ENCODE measurements around the gene CARD16. TPM values are rescaled to one million over a fixed set of nuclear protein-coding genes. Genes with fewer than 3 reads are reported as not detected.
A peak's percentile ranks its signal among the peaks of the same experiment; 100 is the strongest.
"Not testable (repeated sequence)": the region's sequence is repeated elsewhere in the genome, so short reads cannot be mapped to it uniquely, and the experiment has no call there.

CARD16 gene
- total RNA-seq, 2 experiments from 2014 or later, result 72.5 to 83.7 TPM

- H3K36me3 Mint-ChIP-seq, POLR2A ChIA-PET, DNase-seq, H3K27ac Mint-ChIP-seq, H3K27me3 Mint-ChIP-seq, H3K9me3 Mint-ChIP-seq, H3K4me3 Mint-ChIP-seq: not testable (repeated sequence)
- peaks cover 13% of the 10 kb centered on the region for H3K4me1 Mint-ChIP-seq
- peak; percentile 53 for ATAC-seq (ENCODE audit: low read depth)
Observed at GRCh38 chr11:105069749-105070148, 24.6 kb upstream of the CARD16 start.

GRCh38 chr11:105063245-105063941, 18.3 kb upstream of the CARD16 start:
- POLR2A ChIA-PET; H3K27ac Mint-ChIP-seq; H3K36me3 Mint-ChIP-seq; H3K27me3 Mint-ChIP-seq; ATAC-seq (ENCODE audit: low read depth); DNase-seq; H3K4me1 Mint-ChIP-seq; H3K9me3 Mint-ChIP-seq; H3K4me3 Mint-ChIP-seq: not testable (repeated sequence)

GRCh38 chr11:105057432-105057831, 12.3 kb upstream of the CARD16 start:
- ATAC-seq (ENCODE audit: low read depth), result no peak
- POLR2A ChIA-PET, result no interaction called here

GRCh38 chr11:105056446-105056845, 11.3 kb upstream of the CARD16 start:
- no peaks in the 10 kb centered on the region for H3K36me3 Mint-ChIP-seq
- POLR2A ChIA-PET, result no interaction called here
- ATAC-seq (ENCODE audit: low read depth) (no peak), DNase-seq (no peak)
- H3K9me3 Mint-ChIP-seq, result no peaks in the 10 kb centered on the region
- no peak overlapping the region for H3K4me3 Mint-ChIP-seq
- no peaks in the 10 kb centered on the region for H3K4me1 Mint-ChIP-seq
- H3K27me3 Mint-ChIP-seq, result no peaks in the 10 kb centered on the region
- H3K27ac Mint-ChIP-seq, result no peak overlapping the region

More at GRCh38 chr11:105057432-105057831, 12.3 kb upstream of the CARD16 start:
- H3K4me3 Mint-ChIP-seq, result no peak overlapping the region
- H3K27me3 Mint-ChIP-seq, result no peaks in the 10 kb centered on the region
- no peak for DNase-seq
- no peaks in the 10 kb centered on the region for H3K9me3 Mint-ChIP-seq
- no peak overlapping the region for H3K27ac Mint-ChIP-seq
- H3K36me3 Mint-ChIP-seq, result no peaks in the 10 kb centered on the region
- no peaks in the 10 kb centered on the region for H3K4me1 Mint-ChIP-seq

GRCh38 chr11:105054723-105055493, 9.8 kb upstream of the CARD16 start:
- Mint-ChIP-seq H3K36me3 (no peaks in the 10 kb centered on the region), H3K9me3 (no peaks in the 10 kb centered on the region), H3K27me3 (no peaks in the 10 kb centered on the region), H3K27ac (no peak overlapping the region), H3K4me3 (no peak overlapping the region), H3K4me1 (no peaks in the 10 kb centered on the region)
- DNase-seq (no peak), ATAC-seq (ENCODE audit: low read depth) (no peak)
- POLR2A ChIA-PET, result no interaction called here

- Mint-ChIP-seq H3K27ac (no peak overlapping the region), H3K9me3 (peaks cover 1% of the 10 kb centered on the region), H3K4me3 (no peak overlapping the region), H3K36me3 (no peaks in the 10 kb centered on the region), H3K4me1 (no peaks in the 10 kb centered on the region), H3K27me3 (no peaks in the 10 kb centered on the region)
- ATAC-seq (ENCODE audit: low read depth) (no peak), DNase-seq (no peak)
- POLR2A ChIA-PET, result no interaction called here
Observed at GRCh38 chr11:105052487-105052886, 7.4 kb upstream of the CARD16 start.

- Mint-ChIP-seq H3K9me3 (peaks cover 1% of the 10 kb centered on the region), H3K4me1 (no peaks in the 10 kb centered on the region), H3K27me3 (no peaks in the 10 kb centered on the region), H3K36me3 (no peaks in the 10 kb centered on the region), H3K27ac (no peak overlapping the region), H3K4me3 (no peak overlapping the region)
- POLR2A ChIA-PET, result no interaction called here
- ATAC-seq (ENCODE audit: low read depth) (no peak), DNase-seq (no peak)
Observed at GRCh38 chr11:105051559-105051958, 6.4 kb upstream of the CARD16 start.

GRCh38 chr11:105049481-105049880, 4.3 kb upstream of the CARD16 start:
- Mint-ChIP-seq H3K27me3 (no peaks in the 10 kb centered on the region), H3K36me3 (peaks cover 2% of the 10 kb centered on the region), H3K4me3 (no peak overlapping the region), H3K9me3 (peaks cover 1% of the 10 kb centered on the region), H3K27ac (no peak overlapping the region), H3K4me1 (peaks cover 6% of the 10 kb centered on the region)
- ATAC-seq (ENCODE audit: low read depth) (no peak), DNase-seq (no peak)
- POLR2A ChIA-PET, result no interaction called here

- no peak overlapping the region for H3K4me3 Mint-ChIP-seq
- H3K27ac Mint-ChIP-seq, result no peak overlapping the region
- H3K27me3 Mint-ChIP-seq, result no peaks in the 10 kb centered on the region
- ATAC-seq (ENCODE audit: low read depth), result no peak
- POLR2A ChIA-PET, result no interaction called here
- DNase-seq, result no peak
- H3K9me3 Mint-ChIP-seq, result peaks cover 1% of the 10 kb centered on the region
- H3K4me1 Mint-ChIP-seq, result peaks cover 25% of the 10 kb centered on the region
- peaks cover 13% of the 10 kb centered on the region for H3K36me3 Mint-ChIP-seq
Observed at GRCh38 chr11:105046898-105047579, 1.9 kb upstream of the CARD16 start.

GRCh38 chr11:105045676-105046296, 651 bp upstream of the CARD16 start:
- no peaks in the 10 kb centered on the region for H3K27me3 Mint-ChIP-seq
- POLR2A ChIA-PET, result interaction anchor here (0.8 kb wide), 1 partner anchor 10 kb away, joined by 3 read pairs; no protein-coding TSS in a partner anchor
- H3K4me3 Mint-ChIP-seq, result peak overlapping the region; percentile 72
- peaks cover 31% of the 10 kb centered on the region for H3K4me1 Mint-ChIP-seq
- H3K36me3 Mint-ChIP-seq, result peaks cover 24% of the 10 kb centered on the region
- H3K27ac Mint-ChIP-seq, result peak overlapping the region; percentile 80
- no peak for DNase-seq
- H3K9me3 Mint-ChIP-seq, result peaks cover 2% of the 10 kb centered on the region
- ATAC-seq (ENCODE audit: low read depth), result no peak

- H3K36me3 Mint-ChIP-seq, result peaks cover 50% of the 10 kb centered on the region
- POLR2A ChIA-PET, result no interaction called here
- ATAC-seq (ENCODE audit: low read depth) (no peak), DNase-seq (no peak)
- H3K4me3 Mint-ChIP-seq, result peak overlapping the region; percentile 96
- H3K27me3 Mint-ChIP-seq, result no peaks in the 10 kb centered on the region
- peaks cover 2% of the 10 kb centered on the region for H3K9me3 Mint-ChIP-seq
- H3K27ac Mint-ChIP-seq, result no peak overlapping the region
- H3K4me1 Mint-ChIP-seq, result peaks cover 33% of the 10 kb centered on the region
Observed at GRCh38 chr11:105042178-105042577, 3.0 kb downstream of the CARD16 start.

- Mint-ChIP-seq H3K27ac (no peak overlapping the region), H3K4me3 (no peak overlapping the region), H3K9me3 (peaks cover 2% of the 10 kb centered on the region), H3K36me3 (peaks cover 56% of the 10 kb centered on the region), H3K27me3 (no peaks in the 10 kb centered on the region), H3K4me1 (peaks cover 30% of the 10 kb centered on the region)
- POLR2A ChIA-PET, result no interaction called here
- ATAC-seq (ENCODE audit: low read depth), result no peak
- no peak for DNase-seq
Observed at GRCh38 chr11:105040703-105041102, 4.4 kb downstream of the CARD16 start.

GRCh38 chr11:105034813-105035620, 10.1 kb downstream of the CARD16 start, which contains the start of gene CASP1:
Gene CASP1, minus strand, starts transcription at chr11:105035144. Its CDS starts 31 bp downstream, at chr11:105035113.
- POLR2A ChIA-PET, result interaction anchor here (0.6 to 0.8 kb wide), 4 partner anchors 8 to 84 kb away, joined by 3 read pairs; no protein-coding TSS in a partner anchor
- H3K4me3 Mint-ChIP-seq, result peak within 1 kb of the TSS; percentile 98
- peaks cover 31% of the 10 kb centered on the region for H3K4me1 Mint-ChIP-seq
- H3K36me3 Mint-ChIP-seq, result peaks cover 49% of the 10 kb centered on the region
- no peaks in the 10 kb centered on the region for H3K9me3 Mint-ChIP-seq
- peak within 1 kb of the TSS; percentile 97 for H3K27ac Mint-ChIP-seq
- DNase-seq (no peak), ATAC-seq (ENCODE audit: low read depth) (peak; percentile 85)
- H3K27me3 Mint-ChIP-seq, result no peaks in the 10 kb centered on the region

Data from activated naive CD8-positive, alpha-beta T cell treated with anti-CD3 and anti-CD28 coated beads, Interleukin-2, amount 10 ng/mL, durations not matched to agents 7 days and 5 days (primary cell).